ENCODE results near the gene LRRC7.

Gene LRRC7

GRCh38 chr1:69994241-69994640 is 426.5 kb downstream of the LRRC7 start:
- Histone ChIP-seq H3K9me3 (ENCODE audit: severe bottlenecking) (no peaks in the 10 kb centered on the region), H3K27ac (no peak overlapping the region), H3K27me3 (ENCODE audit: insufficient read depth, low read depth, severe bottlenecking) (no peaks in the 10 kb centered on the region), H3K36me3 (no peaks in the 10 kb centered on the region), H3K4me3 (ENCODE audit: low read depth, low read length) (no peak overlapping the region)
- DNase-seq, result no peak
- TF ChIP-seq, protein P1, sequence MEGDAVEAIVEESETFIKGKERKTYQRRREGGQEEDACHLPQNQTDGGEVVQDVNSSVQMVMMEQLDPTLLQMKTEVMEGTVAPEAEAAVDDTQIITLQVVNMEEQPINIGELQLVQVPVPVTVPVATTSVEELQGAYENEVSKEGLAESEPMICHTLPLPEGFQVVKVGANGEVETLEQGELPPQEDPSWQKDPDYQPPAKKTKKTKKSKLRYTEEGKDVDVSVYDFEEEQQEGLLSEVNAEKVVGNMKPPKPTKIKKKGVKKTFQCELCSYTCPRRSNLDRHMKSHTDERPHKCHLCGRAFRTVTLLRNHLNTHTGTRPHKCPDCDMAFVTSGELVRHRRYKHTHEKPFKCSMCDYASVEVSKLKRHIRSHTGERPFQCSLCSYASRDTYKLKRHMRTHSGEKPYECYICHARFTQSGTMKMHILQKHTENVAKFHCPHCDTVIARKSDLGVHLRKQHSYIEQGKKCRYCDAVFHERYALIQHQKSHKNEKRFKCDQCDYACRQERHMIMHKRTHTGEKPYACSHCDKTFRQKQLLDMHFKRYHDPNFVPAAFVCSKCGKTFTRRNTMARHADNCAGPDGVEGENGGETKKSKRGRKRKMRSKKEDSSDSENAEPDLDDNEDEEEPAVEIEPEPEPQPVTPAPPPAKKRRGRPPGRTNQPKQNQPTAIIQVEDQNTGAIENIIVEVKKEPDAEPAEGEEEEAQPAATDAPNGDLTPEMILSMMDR (IDR thresholded peaks at IDR 0.05; ENCODE audit: low read depth, low read length), result no peak

GRCh38 chr1:69998847-69999246 is 431.1 kb downstream of the LRRC7 start:
- H3K36me3 ChIP-seq, result no peaks in the 10 kb centered on the region
- DNase-seq, result no peak
- no peaks in the 10 kb centered on the region for H3K9me3 ChIP-seq (ENCODE audit: severe bottlenecking)
- H3K27me3 ChIP-seq (ENCODE audit: insufficient read depth, low read depth, severe bottlenecking), result no peaks in the 10 kb centered on the region
- H3K27ac ChIP-seq, result no peak overlapping the region
- H3K4me3 ChIP-seq (ENCODE audit: low read depth, low read length), result no peak overlapping the region
- TF ChIP-seq, protein P1 (IDR thresholded peaks at IDR 0.05; ENCODE audit: low read depth, low read length), result no peak

DNA sequence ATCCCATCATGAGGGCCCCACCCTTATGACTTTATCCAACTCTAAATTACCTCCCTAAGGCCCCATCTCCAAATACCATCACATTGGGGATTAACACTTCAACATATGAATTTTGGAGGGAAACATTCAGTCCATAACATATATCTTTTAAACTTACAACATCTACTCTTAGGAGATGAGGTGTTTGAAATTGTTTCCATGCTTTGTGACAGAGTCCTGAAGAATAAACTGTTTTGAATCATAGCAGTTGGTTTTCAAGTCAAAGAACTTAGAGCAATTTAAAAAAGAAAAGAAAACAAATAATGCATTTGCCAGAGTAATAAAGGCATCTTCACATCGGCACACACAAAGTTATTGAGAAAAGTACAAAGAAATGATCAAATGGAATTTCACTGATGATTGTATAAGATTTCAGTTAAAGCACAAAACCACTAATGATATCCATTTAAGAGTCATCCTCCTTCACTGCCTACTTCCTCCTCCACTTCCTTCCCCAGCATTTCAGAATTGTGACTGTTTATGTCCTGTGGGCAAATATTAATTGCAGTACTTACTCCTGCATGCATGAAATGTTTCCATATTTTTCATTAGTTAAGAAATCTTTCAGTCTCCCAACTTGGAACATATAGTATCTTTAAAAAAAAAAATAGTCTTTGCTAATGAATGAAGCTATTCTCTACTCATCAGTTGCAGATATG is 435.6 kb downstream of the LRRC7 start:
- Histone ChIP-seq H3K9me3 (ENCODE audit: severe bottlenecking) (no peaks in the 10 kb centered on the region), H3K36me3 (no peaks in the 10 kb centered on the region), H3K27ac (no peak overlapping the region), H3K4me3 (ENCODE audit: low read depth, low read length) (no peak overlapping the region), H3K27me3 (ENCODE audit: insufficient read depth, low read depth, severe bottlenecking) (no peaks in the 10 kb centered on the region)
- TF ChIP-seq, protein P1 (IDR thresholded peaks at IDR 0.05; ENCODE audit: low read depth, low read length), result no peak
- DNase-seq, result no peak

DNA sequence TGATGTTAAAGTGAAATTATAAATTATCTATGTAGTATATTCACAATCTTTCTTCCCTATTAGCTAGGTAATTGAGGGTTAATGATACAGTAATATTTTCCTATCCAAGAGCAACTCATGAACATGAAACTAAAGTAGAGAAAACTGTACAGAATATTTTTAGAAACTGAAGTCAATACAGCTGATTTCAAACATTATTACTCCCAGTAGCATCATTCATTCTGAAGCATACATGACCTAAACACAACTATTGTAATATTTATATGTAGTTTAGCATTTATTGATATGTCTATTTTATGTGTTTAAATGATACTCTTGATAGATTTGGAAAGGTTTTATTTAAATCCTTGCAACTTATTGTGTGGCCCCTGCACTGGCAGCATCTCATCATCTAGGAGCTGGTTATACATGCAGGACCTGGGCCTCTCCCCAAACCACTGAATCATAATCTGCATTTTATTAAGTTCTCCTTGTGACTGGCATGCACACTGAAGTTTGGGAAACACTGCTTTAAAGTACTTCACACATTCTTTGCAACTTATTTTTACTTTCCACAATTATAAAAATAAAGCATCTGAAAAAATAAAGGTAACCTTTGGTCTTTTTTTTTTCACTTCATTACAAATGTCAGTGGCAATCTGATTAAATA is 437.8 kb downstream of the LRRC7 start:
- no peaks in the 10 kb centered on the region for H3K9me3 ChIP-seq (ENCODE audit: severe bottlenecking)
- no peaks in the 10 kb centered on the region for H3K36me3 ChIP-seq
- DNase-seq, result no peak
- no peaks in the 10 kb centered on the region for H3K27me3 ChIP-seq (ENCODE audit: insufficient read depth, low read depth, severe bottlenecking)
- no peak overlapping the region for H3K4me3 ChIP-seq (ENCODE audit: low read depth, low read length)
- no peak overlapping the region for H3K27ac ChIP-seq
- TF ChIP-seq, protein P1 (IDR thresholded peaks at IDR 0.05; ENCODE audit: low read depth, low read length), result no peak

- TF ChIP-seq, protein P1 (IDR thresholded peaks at IDR 0.05; ENCODE audit: low read depth, low read length), result no peak
- Histone ChIP-seq H3K27me3 (ENCODE audit: insufficient read depth, low read depth, severe bottlenecking) (no peaks in the 10 kb centered on the region), H3K27ac (no peak overlapping the region), H3K36me3 (no peaks in the 10 kb centered on the region), H3K4me3 (ENCODE audit: low read depth, low read length) (no peak overlapping the region), H3K9me3 (ENCODE audit: severe bottlenecking) (no peaks in the 10 kb centered on the region)
- DNase-seq, result no peak
These were observed 440.9 kb downstream of the LRRC7 start for GRCh38 chr1:70008660-70009059.
